Stimulated activated CD4-positive, alpha-beta T cell treated with anti-CD3 and anti-CD28 coated beads, Interleukin-2, amount 100 ng/mL, for 24 hours (primary cell): ENCODE results near the gene TPRA1.
"Not testable (repeated sequence)": the region's sequence is repeated elsewhere in the genome, so short reads cannot be mapped to it uniquely, and the experiment has no call there.

Experiments
- DNase-seq, 2 donors: peaks; one replicate each; pipeline ENCODE4 v3.0.0-alpha.2; 2020

Gene TPRA1

GRCh38 chr3:127615631-127616305 lies 25.2 kb upstream of the TPRA1 start:
- no peak for DNase-seq

DNA sequence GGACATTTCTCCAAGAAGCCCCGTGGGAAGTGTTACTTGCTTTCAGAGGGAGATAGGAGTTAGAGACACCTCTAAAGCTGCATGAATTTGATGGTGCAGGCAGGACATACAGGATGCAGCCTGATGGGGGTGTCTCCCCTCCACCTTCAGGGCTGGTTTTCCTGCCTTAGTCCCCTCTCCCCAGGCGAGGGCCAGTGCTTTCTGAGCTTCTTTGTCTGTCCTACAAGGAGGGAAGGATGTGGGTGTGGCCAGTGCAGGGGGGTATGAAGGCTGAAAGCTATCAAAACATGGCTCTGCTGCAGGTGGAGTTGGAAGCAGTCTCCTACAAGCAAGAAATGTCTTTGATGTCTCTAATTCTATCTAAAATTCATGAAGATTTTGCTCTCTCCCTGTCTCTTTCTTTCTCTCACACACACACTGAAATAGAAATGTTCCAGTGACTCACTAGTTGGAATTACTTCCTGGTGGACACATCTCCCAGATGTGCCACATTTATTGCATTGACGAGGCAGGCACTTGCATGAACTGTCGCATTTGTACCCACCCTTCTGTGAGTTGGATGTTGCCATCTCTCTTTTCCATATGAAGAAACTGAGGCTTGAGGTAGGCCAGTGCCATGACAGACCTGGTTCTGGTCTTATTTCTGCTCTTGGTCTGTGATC lies 24.5 kb upstream of the TPRA1 start:
- DNase-seq, result no peak

GRCh38 chr3:127613406-127613805 lies 22.9 kb upstream of the TPRA1 start:
- DNase-seq, result no peak

DNA sequence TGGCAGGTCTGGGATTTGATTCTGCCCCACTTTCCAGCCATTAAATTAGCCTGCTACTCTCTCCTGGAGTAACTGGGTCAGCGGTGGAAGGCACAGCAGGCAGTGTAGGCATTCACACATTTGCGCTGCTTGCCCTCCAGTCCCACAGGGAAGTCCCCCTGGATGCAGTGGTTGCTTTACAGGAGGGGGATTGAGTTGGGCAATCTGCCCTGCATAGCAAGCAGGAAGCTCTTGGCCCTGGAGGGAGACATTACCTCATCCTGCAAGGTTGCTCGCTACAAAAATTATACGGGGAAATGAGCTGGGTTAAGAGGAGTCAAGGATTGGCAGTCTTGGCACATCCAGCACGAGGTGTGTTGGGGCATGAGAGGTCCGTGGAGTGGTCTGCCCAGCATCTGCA lies 22.4 kb upstream of the TPRA1 start:
- DNase-seq, result no peak

DNA sequence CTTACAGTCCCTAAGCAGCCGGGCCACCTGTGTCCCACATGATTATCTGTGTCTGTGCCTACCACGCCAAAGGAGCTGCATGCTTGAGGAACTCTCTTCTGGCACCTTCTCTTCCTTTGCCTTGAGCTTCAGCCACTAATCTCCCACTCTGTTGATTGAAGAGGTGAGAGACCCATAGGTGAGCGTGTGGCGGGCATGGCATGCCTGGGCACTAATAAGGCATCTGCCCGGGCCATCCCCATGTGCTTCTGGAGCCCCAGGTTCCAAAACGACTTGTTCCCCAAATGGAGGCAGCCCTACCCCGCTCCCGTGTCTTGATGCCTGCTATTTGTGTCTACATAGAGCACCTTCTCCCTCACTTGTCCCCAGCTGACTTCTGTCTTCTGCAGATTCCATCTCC lies 20.7 kb upstream of the TPRA1 start:
- DNase-seq, result no peak

- DNase-seq, result no peak
These were observed 19.6 kb upstream of the TPRA1 start for GRCh38 chr3:127610105-127610504.

GRCh38 chr3:127608362-127608718 lies 17.8 kb upstream of the TPRA1 start:
- DNase-seq, result no peak

GRCh38 chr3:127607675-127608361 lies 17.3 kb upstream of the TPRA1 start:
- DNase-seq, result no peak

- DNase-seq, result no peak
These were observed 16.6 kb upstream of the TPRA1 start for GRCh38 chr3:127606981-127607595.

GRCh38 chr3:127606086-127606805 lies 15.7 kb upstream of the TPRA1 start:
- no peak for DNase-seq

- not testable (repeated sequence) for DNase-seq
These were observed 15.0 kb upstream of the TPRA1 start for GRCh38 chr3:127605547-127605946.

GRCh38 chr3:127604546-127605165 lies 14.1 kb upstream of the TPRA1 start:
- DNase-seq, result no peak

- DNase-seq, result no peak
These were observed 13.5 kb upstream of the TPRA1 start for GRCh38 chr3:127604035-127604434.

DNA sequence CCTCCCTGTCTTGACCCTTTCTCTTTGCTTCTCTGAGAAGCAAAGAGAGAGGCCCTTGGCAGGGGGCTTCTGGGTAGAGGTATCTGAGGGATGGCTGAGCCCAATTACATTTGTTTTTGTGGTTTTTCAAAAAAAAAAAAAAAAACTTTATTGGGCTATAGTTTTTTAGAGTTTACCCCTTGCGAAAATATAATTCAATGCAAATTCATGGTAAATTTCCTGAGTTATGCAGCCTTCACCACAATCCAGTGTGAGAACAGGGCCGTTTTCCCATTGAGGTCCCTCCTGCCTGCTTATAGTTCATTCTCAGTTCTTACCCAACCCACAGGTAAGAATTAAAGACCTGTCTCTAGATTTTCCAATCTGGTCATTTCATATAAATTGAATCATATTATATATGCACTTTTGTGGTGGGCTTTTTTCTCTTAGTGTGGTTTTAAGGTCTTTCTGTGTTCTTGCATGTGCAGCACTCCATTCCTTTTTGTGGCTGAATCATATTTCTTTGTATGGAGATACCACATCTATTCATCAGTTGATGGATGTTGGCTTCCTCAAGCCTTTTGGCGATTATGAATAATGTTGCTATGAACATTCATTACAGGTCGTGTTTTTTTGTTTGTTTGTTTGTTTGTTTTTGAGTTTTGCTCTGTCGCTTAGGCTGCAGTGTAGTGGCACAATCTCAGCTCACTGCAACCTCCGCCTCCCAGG lies 10.4 kb upstream of the TPRA1 start:
- DNase-seq, result no peak

DNA sequence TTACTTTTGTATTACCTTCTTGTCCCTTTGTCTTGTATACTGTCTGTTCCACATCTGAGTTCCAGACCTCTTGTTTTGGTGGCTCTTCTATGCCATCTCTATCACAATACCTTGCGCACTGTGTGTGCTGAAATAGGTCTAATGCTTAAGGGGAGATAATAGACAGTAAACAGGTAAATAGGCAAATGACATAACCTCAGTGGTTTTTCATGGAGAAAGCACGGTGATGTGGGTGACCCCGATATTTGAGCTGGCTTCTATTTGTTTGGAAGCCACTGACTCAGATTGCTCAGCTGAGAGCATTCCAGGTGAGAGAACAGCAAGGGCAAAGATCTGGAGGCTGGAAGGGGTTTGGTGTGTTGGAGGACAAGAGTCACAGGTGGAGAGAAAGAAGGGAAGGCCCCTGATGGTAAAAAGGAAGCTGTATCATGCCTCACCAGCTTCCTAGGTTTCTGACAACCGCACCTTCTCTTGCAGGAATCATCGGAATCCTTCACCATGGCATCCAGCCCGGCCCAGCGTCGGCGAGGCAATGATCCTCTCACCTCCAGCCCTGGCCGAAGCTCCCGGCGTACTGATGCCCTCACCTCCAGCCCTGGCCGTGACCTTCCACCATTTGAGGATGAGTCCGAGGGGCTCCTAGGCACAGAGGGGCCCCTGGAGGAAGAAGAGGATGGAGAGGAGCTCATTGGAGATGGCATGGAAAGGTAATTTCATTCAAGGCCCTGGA lies 8.5 kb upstream of the TPRA1 start:
- no peak for DNase-seq

DNA sequence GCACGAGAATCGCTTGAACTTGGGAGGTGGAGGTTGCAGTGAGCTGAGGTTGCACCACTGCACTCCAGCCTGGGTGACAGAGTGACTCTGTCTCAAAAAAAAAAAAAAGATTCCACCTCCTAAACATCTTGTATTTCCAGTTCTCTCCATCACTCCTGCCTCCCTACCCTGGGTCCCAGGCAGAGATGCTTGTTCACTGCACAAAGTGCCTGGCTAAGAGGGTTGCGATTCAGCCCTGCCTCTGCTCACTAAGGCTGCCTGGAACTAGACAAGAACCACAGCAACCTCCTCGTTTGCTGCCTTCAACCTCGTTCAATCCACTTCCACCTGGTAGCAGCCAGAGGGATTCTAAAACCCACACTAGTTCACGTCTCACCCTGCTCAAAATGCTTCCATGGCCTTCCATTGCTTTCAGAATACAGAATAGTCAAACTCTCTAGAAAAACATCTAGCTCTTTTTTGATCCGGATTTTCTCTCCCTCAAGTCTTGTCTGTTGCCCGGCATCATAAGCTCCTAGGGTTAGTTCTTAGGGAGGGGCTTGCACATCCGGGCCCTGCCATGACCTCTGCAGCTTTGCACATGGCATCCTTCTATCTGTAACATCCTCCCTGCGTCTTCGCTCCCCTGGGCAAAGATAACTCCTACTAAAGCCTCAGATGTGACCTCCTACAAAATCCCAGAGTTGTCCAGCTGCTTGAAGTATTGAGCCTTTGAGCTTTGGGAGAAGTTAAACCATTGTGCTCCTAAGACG lies 6.7 kb upstream of the TPRA1 start:
- DNase-seq, result no peak

- no peak for DNase-seq
These were observed 4.8 kb upstream of the TPRA1 start for GRCh38 chr3:127595303-127595702.

- DNase-seq, result no peak
These were observed 2.6 kb upstream of the TPRA1 start for GRCh38 chr3:127593178-127593577.

- DNase-seq, result peak in 1 of 2 donors; percentile 52
These were observed 296 bp downstream of the TPRA1 start for GRCh38 chr3:127590282-127590592.

GRCh38 chr3:127589600-127590281 lies 792 bp downstream of the TPRA1 start:
- DNase-seq, result peak; percentile 31 to 33
